ENCODE data around the gene DIP2B.

DNA sequence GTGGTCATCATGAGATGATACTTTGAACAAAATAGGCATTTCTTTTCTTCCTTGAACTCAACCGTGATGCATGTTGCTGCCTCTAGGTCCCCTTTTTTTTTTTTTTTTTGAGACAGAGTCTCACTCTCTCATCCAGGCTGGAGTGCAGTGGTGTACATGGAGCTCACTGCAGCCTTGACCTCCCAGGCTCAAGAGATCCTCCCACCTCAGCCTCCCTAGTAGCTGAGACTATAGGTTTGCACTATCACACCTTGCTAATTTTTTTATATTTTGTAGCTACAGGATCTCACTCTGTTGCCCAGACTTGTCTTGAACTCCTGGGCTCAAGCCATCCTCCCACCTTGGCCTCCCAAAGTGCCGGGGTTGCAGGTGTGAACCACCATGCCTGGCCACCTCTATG, 20.6 kb downstream of the DIP2B start:
- TF ChIP-seq CTCF (IDR thresholded peaks at IDR 0.05) (no peak), EP300 (IDR thresholded peaks at IDR 0.05) (no peak), POLR2AphosphoS5 (IDR thresholded peaks at IDR 0.05) (no peak), POLR2A (IDR thresholded peaks at IDR 0.05) (no peak)

Data from stomach (tissue), 4 donors.